NCI-H82 treated with DMSO at 0.1 percent for 48 hours (cell line): ENCODE measurements around the gene ARID1B.
"Not testable (repeated sequence)": the region's sequence is repeated elsewhere in the genome, so short reads cannot be mapped to it uniquely, and the experiment has no call there.

ENCODE experiments used
- DNase-seq: peaks from one replicate; lab custom pipeline; 2025; ENCODE audit not compliant: unreplicated experiment; lab: John Stamatoyannopoulos, UW

The ARID1B gene

GRCh38 chr6:157145656-157146285 is 368.6 kb downstream of the ARID1B start:
- DNase-seq = peak; percentile 98

DNA sequence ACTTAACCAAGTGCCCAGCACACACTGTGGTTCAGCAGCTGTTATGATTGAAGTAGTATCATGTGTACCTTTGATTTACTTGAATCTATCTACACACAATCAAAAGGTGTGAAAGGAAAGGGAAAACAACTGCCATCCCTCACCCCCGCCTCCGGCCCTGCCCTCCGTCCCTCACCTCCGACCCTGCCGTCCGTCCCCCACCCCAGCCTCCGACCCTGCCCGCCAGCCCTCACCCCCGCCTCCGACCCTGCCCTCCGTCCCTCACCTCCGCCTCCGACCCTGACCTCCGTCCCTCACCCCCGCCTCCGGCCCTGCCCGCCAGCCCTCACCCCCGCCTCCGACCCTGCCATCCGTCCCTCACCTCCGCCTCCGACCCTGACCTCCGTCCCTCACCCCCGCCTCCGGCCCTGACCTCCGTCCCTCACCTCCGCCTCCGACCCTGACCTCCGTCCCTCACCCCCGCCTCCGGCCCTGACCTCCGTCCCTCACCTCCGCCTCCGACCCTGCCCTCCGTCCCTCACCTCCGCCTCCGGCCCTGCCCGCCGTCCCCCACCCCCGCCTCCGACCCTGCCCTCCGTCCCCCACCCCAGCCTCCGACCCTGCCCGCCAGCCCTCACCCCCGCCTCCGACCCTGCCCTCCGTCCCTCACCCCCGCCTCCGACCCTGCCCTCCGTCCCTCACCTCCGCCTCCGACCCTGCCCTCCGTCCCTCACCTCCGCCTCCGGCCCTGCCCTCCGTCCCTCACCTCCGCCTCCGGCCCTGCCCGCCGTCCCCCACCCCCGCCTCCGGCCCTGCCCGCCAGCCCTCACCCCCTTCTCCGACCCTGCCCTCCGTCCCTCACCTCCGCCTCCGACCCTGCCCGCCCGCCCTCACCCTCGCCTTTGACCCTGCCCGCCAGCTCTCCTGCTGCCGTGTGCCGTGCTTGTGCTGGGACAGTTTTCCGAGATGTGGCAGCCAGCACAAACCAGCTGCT is 370.2 kb downstream of the ARID1B start:
- not testable (repeated sequence) for DNase-seq

DNA sequence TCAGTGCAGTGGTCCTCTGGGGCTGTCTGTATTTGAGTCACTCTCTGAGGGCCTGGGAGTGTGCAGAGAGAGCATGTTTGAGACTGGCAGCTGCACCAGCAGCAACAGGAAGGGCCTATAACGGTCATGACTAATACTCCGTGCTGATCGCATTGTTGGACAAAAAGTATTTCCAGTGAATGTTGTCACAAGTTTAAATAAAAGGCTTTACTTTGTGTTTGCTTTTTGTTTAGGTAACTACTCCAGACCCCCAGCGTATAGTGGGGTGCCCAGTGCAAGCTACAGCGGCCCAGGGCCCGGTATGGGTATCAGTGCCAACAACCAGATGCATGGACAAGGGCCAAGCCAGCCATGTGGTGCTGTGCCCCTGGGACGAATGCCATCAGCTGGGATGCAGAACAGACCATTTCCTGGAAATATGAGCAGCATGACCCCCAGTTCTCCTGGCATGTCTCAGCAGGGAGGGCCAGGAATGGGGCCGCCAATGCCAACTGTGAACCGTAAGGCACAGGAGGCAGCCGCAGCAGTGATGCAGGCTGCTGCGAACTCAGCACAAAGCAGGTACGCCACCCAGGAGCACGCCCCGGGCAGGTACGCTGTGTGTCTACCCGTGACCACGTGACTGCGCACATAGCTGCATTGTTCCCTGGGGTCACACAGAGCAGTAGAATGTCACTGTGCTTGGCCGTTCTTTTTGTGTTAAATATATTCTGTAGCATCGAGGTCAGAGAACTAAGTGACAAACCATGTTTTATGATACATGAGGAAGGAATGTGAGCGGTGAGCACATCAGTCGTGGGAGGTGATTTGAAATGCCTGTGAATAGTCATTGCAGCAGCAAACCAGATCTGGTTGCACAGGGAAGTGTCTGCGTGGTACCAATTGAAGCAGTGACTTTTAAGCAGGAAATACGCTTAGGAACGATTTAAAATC is 371.5 kb downstream of the ARID1B start:
- no peak for DNase-seq

DNA sequence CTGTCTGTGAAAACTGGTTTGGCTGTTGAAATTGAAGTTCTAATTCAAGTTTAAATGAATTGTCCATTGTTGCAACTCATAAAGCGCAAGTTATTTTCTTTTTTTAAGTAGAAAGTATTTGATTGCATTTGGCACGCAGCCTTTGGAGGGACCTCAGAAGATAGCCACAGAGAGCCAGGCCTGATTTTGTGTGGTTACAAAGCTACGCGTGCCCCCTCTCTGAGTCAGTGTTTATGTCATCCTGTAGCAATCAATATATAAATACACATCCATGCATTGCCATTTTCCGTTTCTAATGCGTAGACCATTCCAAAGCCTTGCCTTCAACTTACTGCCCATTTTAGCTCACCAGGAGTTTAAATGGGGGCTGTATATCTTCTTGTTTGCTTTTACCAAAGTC is 372.9 kb downstream of the ARID1B start:
- DNase-seq = no peak

GRCh38 chr6:157151029-157151428 is 373.9 kb downstream of the ARID1B start:
- no peak for DNase-seq

GRCh38 chr6:157151989-157152388 is 374.8 kb downstream of the ARID1B start:
- no peak for DNase-seq

DNA sequence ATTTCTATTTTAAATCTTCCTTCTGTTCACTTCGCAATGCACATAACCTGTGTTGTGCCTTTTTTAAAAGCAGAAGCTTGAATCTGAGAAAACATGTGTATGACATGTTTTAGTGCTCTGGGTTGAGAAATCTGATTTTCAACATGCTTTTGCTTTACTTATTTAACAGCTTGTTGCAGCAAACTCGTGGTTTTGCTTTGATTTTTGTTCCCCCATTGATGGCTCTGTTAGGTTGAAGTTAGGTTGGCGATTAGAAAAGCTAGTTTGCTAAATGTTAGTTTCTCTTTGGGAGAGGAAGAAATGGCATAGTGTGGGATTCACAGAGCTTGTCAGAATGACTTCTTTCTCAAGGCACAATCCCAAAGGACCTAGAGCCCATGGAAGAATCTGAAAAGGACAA is 375.4 kb downstream of the ARID1B start:
- DNase-seq = no peak

DNA sequence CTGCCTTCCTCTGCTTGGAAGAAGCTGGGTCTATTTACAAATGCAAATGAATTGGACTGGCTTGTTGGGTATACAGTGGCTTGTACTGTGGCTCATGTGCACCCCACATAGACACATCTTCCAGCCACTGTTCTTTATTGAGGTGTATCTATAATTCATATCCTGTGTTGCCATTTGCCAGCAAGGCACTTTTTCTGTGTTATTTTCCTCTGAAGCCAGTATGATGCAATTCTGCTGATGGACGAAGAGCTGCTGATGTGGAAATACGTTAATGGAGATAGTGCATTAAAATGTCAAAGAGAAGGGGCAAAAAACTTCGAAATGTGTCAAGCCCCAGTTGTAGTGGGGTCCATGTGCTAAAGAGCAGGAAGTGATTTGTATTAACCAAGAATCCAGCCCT is 378.6 kb downstream of the ARID1B start:
- no peak for DNase-seq

- no peak for DNase-seq
Observed at GRCh38 chr6:157157258-157157657, 380.1 kb downstream of the ARID1B start.

DNA sequence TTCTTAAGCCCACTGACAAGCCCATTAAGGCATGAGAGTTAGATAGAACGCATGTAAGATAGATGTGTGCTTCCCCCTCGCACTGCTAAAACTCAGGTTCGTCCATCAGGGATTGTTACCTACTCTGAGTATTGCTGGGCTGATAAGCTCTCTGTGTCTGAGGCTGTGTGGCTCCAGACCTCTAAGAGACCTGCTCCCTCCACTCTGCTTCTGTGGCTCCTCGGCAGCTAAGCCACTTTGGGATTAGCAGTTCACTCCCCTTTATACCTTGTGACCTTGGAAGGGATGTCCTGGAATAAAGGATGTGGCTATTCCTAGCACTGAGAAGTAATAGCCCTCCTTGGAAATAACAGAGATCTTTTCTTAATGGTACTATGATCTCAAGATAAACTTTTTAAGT is 381.3 kb downstream of the ARID1B start:
- peak; percentile 67 for DNase-seq

GRCh38 chr6:157158897-157159296 is 381.7 kb downstream of the ARID1B start:
- DNase-seq = no peak

DNA sequence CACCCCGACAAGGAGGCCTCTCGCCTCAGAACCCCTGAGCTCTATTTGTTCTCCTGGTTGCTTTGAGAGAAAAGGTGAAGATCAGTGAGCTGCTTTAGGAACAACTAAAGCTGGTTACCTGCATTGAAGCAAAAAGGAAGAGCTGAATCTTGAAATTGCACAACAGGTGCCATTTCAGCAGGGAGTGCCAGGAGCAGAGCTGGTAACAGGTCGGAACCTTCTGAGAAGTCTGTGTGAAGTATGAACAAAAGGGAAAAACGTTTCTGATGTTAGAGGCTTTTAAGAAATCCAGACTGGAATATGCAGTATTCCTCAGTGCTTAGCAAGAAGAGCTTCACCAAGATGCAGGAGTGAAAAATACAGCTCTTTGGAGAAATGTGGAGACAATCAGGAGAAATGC is 382.2 kb downstream of the ARID1B start:
- no peak for DNase-seq

- no peak for DNase-seq
Observed at GRCh38 chr6:157161912-157162311, 384.7 kb downstream of the ARID1B start.

DNA sequence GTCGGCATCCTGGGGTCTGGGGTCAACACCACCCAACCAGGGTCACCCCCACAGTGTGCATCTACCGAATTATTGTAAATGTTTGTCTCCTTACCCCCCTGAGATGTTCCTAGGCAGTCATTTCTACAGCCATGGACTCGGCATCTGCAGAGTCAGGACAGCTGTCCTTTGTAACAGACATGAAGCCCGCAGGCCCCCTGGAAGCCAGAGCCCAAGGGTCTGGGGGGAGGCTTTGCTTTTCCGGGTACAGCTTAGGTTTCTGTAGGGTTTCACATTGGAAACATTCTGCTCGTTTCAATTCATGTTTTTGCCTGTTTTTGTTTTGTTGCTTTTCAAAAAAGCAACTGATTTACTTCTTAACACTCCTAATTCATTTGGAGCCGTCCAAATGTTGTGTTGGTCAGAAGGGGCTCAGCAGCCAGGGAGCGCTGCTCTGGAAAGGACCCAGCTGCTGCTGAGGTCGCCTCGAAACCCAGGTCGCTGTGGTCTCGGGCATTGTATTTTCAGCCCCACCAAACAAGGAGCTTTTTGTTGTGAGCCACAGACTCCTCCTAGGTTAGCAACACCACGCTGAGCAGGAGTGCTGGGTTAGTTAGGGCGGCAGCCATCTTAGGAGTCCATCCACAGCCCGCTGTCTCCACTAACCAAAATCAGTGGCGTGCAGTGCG is 385.7 kb downstream of the ARID1B start:
- DNase-seq = no peak

DNA sequence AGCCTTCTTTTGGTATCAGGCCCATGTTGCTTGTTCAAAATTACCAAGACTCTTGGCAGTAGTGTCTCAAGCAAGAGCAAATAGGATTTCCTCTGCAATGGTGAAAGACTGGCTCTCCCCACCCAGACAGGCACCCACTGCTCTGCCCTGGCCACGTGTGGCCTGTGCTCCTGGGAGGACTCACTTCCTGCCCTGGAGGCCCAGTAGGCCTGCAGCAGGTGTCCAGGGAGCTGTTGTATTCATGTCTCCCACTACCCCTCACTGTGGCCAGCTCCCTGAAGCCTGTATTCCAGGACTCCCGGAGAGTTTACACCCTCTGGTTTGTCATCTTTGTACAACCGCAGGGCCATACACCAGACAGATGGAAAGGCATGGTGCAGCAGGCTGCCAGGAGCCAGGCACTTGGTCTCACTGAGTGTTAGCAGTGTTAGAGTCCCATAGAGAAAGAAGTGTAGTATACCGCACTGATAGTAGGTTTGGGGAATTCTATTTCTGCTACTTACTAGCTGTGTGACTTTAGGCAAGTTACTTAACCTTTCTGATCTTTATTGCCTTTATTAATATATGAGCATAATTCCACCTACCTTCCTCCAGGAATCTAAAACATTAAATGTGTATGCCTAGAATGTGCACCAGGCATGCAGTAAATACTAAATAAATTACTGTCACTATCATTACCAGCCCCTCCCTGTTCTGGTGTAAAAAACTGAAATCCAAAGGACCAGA is 386.4 kb downstream of the ARID1B start:
- no peak for DNase-seq

- no peak for DNase-seq
Observed at GRCh38 chr6:157164972-157165371, 387.8 kb downstream of the ARID1B start.

GRCh38 chr6:157166784-157167183 is 389.6 kb downstream of the ARID1B start:
- DNase-seq = no peak

DNA sequence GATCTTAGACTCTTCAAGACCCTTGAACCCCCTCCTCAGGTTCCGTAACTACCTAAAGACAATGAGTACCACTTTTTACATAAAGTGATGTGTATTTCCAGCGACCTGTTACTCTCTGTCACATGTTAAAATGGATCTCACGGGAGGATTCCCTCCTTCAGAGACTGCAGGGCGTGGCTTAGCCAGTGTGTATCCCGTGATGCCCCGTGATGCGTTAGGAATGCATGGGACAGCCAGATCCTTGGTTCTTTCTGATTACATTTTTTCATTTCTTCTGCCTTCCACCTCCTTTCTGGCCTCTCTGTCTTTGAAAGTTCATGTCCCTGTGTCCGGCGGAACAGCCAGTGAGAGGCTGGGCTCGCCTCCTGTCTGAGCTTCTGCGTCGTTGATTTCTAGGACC is 390.7 kb downstream of the ARID1B start:
- DNase-seq = no peak

DNA sequence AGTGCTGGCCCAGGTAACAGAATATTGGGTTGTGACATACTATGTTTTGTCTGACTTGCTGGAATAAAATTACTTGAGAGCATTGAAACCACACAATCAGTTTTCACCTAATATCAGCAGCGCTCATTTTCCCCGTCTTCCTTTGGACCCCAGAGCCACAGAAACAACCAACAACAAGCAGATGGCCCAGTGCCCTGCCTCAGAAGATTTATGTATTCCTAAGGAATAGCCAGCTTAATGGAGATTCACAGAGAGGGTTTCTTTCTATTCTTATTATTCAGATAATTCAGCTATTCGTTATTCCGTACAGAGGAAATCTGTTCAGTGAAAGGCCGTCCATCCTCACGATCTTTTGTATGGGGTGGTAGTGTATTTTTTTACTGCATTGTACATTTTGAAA is 391.3 kb downstream of the ARID1B start:
- no peak for DNase-seq

- no peak for DNase-seq
Observed at GRCh38 chr6:157169226-157169625, 392.0 kb downstream of the ARID1B start.
